ENCODE data around the gene DNAI2.

DNAI2 gene

GRCh38 chr17:74354561-74354960, 80.5 kb downstream of the DNAI2 start:
- Histone ChIP-seq H3K4me2 (ENCODE audit: insufficient read depth, low read length) (no peak overlapping the region), H3K4me1 (ENCODE audit: insufficient read depth, low read length) (no peaks in the 10 kb centered on the region), H3K36me3 (ENCODE audit: insufficient read depth, low read length) (no peaks in the 10 kb centered on the region), H2AFZ (ENCODE audit: low read depth, low read length) (no peak overlapping the region), H3K9me3 (ENCODE audit: insufficient read depth, low read length, severe bottlenecking) (no peaks in the 10 kb centered on the region), H3K4me3 (ENCODE audit: low read depth in 1 of 2, low read length in 2 of 2) (no peak overlapping the region), H3K27me3 (ENCODE audit: insufficient read depth, low read length, poor library complexity) (peaks cover 20% of the 10 kb centered on the region), H3K27ac (ENCODE audit: low read length) (no peak overlapping the region), H3K9ac (ENCODE audit: low read depth, low read length) (no peak overlapping the region), H4K20me1 (ENCODE audit: insufficient read depth, low read length) (peaks cover 14% of the 10 kb centered on the region), H3K79me2 (ENCODE audit: insufficient read depth, low read length) (no peaks in the 10 kb centered on the region)
- no peak for DNase-seq
- TF ChIP-seq EZH2 (IDR thresholded peaks at IDR 0.05; ENCODE audit: borderline replicate concordance, low read depth, low read length, severe bottlenecking): no peak
- TF ChIP-seq, protein P1, sequence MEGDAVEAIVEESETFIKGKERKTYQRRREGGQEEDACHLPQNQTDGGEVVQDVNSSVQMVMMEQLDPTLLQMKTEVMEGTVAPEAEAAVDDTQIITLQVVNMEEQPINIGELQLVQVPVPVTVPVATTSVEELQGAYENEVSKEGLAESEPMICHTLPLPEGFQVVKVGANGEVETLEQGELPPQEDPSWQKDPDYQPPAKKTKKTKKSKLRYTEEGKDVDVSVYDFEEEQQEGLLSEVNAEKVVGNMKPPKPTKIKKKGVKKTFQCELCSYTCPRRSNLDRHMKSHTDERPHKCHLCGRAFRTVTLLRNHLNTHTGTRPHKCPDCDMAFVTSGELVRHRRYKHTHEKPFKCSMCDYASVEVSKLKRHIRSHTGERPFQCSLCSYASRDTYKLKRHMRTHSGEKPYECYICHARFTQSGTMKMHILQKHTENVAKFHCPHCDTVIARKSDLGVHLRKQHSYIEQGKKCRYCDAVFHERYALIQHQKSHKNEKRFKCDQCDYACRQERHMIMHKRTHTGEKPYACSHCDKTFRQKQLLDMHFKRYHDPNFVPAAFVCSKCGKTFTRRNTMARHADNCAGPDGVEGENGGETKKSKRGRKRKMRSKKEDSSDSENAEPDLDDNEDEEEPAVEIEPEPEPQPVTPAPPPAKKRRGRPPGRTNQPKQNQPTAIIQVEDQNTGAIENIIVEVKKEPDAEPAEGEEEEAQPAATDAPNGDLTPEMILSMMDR (IDR thresholded peaks at IDR 0.05; ENCODE audit: borderline replicate concordance, extremely low read depth, low read length, poor library complexity, severe bottlenecking): no peak
- ATAC-seq (ENCODE audit: insufficient read depth, low read depth): no peak

GRCh38 chr17:74355065-74355464, 81.0 kb downstream of the DNAI2 start:
- H3K4me2 ChIP-seq (ENCODE audit: insufficient read depth, low read length): no peak overlapping the region
- no peak overlapping the region for H3K27ac ChIP-seq (ENCODE audit: low read length)
- no peak overlapping the region for H3K9ac ChIP-seq (ENCODE audit: low read depth, low read length)

DNA sequence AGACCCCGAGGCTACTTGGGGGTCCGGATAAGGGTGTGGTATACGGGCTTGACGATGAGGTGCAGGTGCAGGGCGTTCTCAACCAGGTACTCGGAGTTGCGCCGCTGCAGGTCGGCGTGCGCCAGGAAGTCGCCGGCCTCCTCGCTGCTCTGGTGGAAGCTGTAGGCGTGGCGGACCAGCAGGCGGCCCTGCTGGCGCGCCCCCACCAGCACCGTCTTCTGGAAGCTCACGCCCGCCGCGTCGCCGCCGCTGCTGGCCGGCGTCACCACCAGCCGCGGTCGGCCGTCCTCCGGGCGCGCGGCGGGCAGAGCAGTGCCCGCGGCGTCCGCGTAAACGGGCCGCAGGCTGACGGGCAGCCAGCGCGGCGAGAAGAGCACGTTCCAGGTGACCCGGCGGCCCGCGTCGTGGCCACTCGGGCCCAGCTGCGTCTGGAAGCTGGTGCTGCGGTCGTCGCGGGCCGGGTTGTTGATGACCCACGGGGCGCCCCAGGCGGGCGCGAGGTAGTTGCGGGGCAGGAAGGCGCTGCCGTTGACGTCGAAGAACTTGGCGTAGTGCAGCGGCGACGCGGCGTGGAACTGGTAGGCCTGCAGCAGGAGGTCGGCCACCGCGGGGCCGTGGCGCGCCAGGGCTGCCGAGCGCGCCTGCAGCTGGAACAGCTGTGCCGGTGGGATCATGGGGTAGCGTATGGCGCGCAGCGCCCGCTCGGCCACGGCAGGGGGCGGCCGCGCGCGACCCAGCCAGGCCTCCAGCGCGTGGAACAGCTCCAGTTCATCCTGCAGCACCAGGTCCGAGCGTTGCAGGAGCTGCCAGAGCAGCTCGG, 82.8 kb downstream of the DNAI2 start:
- no peak overlapping the region for H2AFZ ChIP-seq (ENCODE audit: low read depth, low read length)
- peaks cover 20% of the 10 kb centered on the region for H3K27me3 ChIP-seq (ENCODE audit: insufficient read depth, low read length, poor library complexity)
- H3K27ac ChIP-seq (ENCODE audit: low read length): no peak overlapping the region
- no peak overlapping the region for H3K4me2 ChIP-seq (ENCODE audit: insufficient read depth, low read length)
- no peaks in the 10 kb centered on the region for H3K79me2 ChIP-seq (ENCODE audit: insufficient read depth, low read length)
- ATAC-seq (ENCODE audit: insufficient read depth, low read depth) (no peak), DNase-seq (no peak)
- no peaks in the 10 kb centered on the region for H3K36me3 ChIP-seq (ENCODE audit: insufficient read depth, low read length)
- no peaks in the 10 kb centered on the region for H3K4me1 ChIP-seq (ENCODE audit: insufficient read depth, low read length)
- H3K9ac ChIP-seq (ENCODE audit: low read depth, low read length): no peak overlapping the region
- H4K20me1 ChIP-seq (ENCODE audit: insufficient read depth, low read length): peaks cover 17% of the 10 kb centered on the region
- H3K4me3 ChIP-seq (ENCODE audit: low read depth in 1 of 2, low read length in 2 of 2): no peak overlapping the region
- TF ChIP-seq, protein P1 (IDR thresholded peaks at IDR 0.05; ENCODE audit: borderline replicate concordance, extremely low read depth, low read length, poor library complexity, severe bottlenecking): no peak
- no peak for TF ChIP-seq EZH2 (IDR thresholded peaks at IDR 0.05; ENCODE audit: borderline replicate concordance, low read depth, low read length, severe bottlenecking)
- no peaks in the 10 kb centered on the region for H3K9me3 ChIP-seq (ENCODE audit: insufficient read depth, low read length, severe bottlenecking)

More at GRCh38 chr17:74355065-74355464, 81.0 kb downstream of the DNAI2 start:
- no peak for ATAC-seq (ENCODE audit: insufficient read depth, low read depth)
- Histone ChIP-seq H3K36me3 (ENCODE audit: insufficient read depth, low read length) (no peaks in the 10 kb centered on the region), H3K9me3 (ENCODE audit: insufficient read depth, low read length, severe bottlenecking) (no peaks in the 10 kb centered on the region), H2AFZ (ENCODE audit: low read depth, low read length) (no peak overlapping the region), H3K4me1 (ENCODE audit: insufficient read depth, low read length) (no peaks in the 10 kb centered on the region), H3K79me2 (ENCODE audit: insufficient read depth, low read length) (no peaks in the 10 kb centered on the region), H3K27me3 (ENCODE audit: insufficient read depth, low read length, poor library complexity) (peaks cover 20% of the 10 kb centered on the region), H3K4me3 (ENCODE audit: low read depth in 1 of 2, low read length in 2 of 2) (no peak overlapping the region), H4K20me1 (ENCODE audit: insufficient read depth, low read length) (peaks cover 14% of the 10 kb centered on the region)
- no peak for TF ChIP-seq EZH2 (IDR thresholded peaks at IDR 0.05; ENCODE audit: borderline replicate concordance, low read depth, low read length, severe bottlenecking)
- TF ChIP-seq, protein P1 (IDR thresholded peaks at IDR 0.05; ENCODE audit: borderline replicate concordance, extremely low read depth, low read length, poor library complexity, severe bottlenecking): no peak
- no peak for DNase-seq

Measured in DND-41 (cell line).